Small intestine (tissue), 7 donors: Measurements from ENCODE around the gene CCDC47. TPM values are rescaled to one million over a fixed set of nuclear protein-coding genes. Genes with fewer than 3 reads are reported as not detected.

ENCODE experiments used
- DNase-seq, 2 donors: peaks; one replicate each; pipeline versions ENCODE4 v3.0.0 to v3.0.0-alpha.2; 2013
- FAIRE-seq: peaks from 2 replicates; lab custom pipeline; 2012; peaks lifted over from hg19 to GRCh38; lab: Jason Lieb, UNC
- H3K27ac ChIP-seq, 3 donors: one replicate each; pipeline ENCODE4 v1.5.1; 2013; ENCODE audit warnings: low read length in 2 of 3, mild to moderate bottlenecking in 2 of 3, control low read depth in 1 of 3, inconsistent platforms in 1 of 3, low read depth in 1 of 3, moderate library complexity in 1 of 3
- H3K27me3 ChIP-seq, 3 donors: one replicate each; pipeline ENCODE4 v1.6.1; 2013; ENCODE audit warnings: low read length in 3 of 3, inconsistent platforms in 1 of 3; ENCODE audit not compliant: control insufficient read depth in 3 of 3, insufficient read depth in 3 of 3
- H3K36me3 ChIP-seq, 3 donors: one replicate each; pipeline ENCODE4 v1.6.1; 2013; ENCODE audit warnings: low read length in 3 of 3, inconsistent platforms in 1 of 3, low read depth in 1 of 3, mild to moderate bottlenecking in 1 of 3, moderate library complexity in 1 of 3; ENCODE audit not compliant: control insufficient read depth in 3 of 3, insufficient read depth in 2 of 3
- H3K4me1 ChIP-seq, 3 donors: one replicate each; pipeline ENCODE4 v1.6.1; 2013; ENCODE audit warnings: low read length in 2 of 3, inconsistent platforms in 1 of 3, low read depth in 1 of 3, mild to moderate bottlenecking in 1 of 3, moderate library complexity in 1 of 3; ENCODE audit not compliant: control insufficient read depth in 3 of 3, insufficient read depth in 2 of 3
- H3K4me3 ChIP-seq, 3 donors: one replicate each; pipeline ENCODE4 v1.5.1; 2013; ENCODE audit warnings: low read length in 3 of 3, control low read depth in 1 of 3, inconsistent platforms in 1 of 3, low read depth in 1 of 3, mild to moderate bottlenecking in 1 of 3, moderate library complexity in 1 of 3
- H3K9me3 ChIP-seq, 2 donors: one replicate each; pipeline ENCODE4 v1.6.1; 2013; ENCODE audit warnings: low read depth in 1 of 2, low read length in 1 of 2; ENCODE audit not compliant: control insufficient read depth in 2 of 2, insufficient read depth in 1 of 2
- WGBS, 3 donors: extraction: QIAGEN DNeasy Blood & Tissue Kit; methylation state at CpG; one replicate each; pipeline ENCODE4 v1.1.7; 2013; 5-methylcytosine and 5-hydroxymethylcytosine counted together
- polyA plus RNA-seq, 4 donors: library from polyadenylated mRNA; stranded (reverse) in 3 of 4; unstranded in 1 of 4; fragments of 200-250 nt in 3 of 4; fragments of 120-200 nt in 1 of 4; gene quantifications; one replicate each; pipeline versions ENCODE4 v1.2.1 to v1.2.3, GENCODE V29; 2013
- donor health status: healthy with polysubstance abuse.
- donor health status: control.
- donor health status: control.
- donor health status: Bipolar disorder and iron deficiency.
- donor health status: healthy.

CCDC47 gene
- polyA plus RNA-seq, 4 donors: 19.5 to 113 (median 60.1) TPM

- WGBS, 3 donors: 23 to 35% (median 31%) methylated on average over 22 to 24 of the region's 24 CpGs
- no peak for DNase-seq
These were observed 75.0 kb downstream of the CCDC47 start for GRCh38 chr17:63698381-63698885.

GRCh38 chr17:63697341-63698286 is 75.8 kb downstream of the CCDC47 start:
- WGBS, 3 donors: 40 to 53% (median 49%) methylated on average over 22 of the region's 22 CpGs
- H3K27me3 ChIP-seq: peaks cover 0 to 16% (median 0%) of the 10 kb centered on the region in 3 donors
- peak overlapping the region in 2 of 3 donors; percentile 63 to 81 for H3K27ac ChIP-seq
- peak; percentile 53 to 64 for DNase-seq
- no peaks in the 10 kb centered on the region for H3K9me3 ChIP-seq
- peaks cover 5 to 40% (median 8%) of the 10 kb centered on the region in 3 donors for H3K36me3 ChIP-seq
- FAIRE-seq: no peak
- peaks cover 0 to 8% (median 0%) of the 10 kb centered on the region in 3 donors for H3K4me1 ChIP-seq
- peak overlapping the region in 2 of 3 donors; percentile 38 to 54 for H3K4me3 ChIP-seq

More at GRCh38 chr17:63698381-63698885, 75.0 kb downstream of the CCDC47 start:
- Histone ChIP-seq H3K27me3 (peaks cover 0 to 16% (median 0%) of the 10 kb centered on the region in 3 donors), H3K4me3 (peak overlapping the region in 2 of 3 donors; percentile 38 to 54), H3K27ac (peak overlapping the region in 2 of 3 donors; percentile 67 to 81), H3K36me3 (peaks cover 5 to 44% (median 5%) of the 10 kb centered on the region in 3 donors), H3K4me1 (peaks cover 0 to 8% (median 0%) of the 10 kb centered on the region in 3 donors), H3K9me3 (no peaks in the 10 kb centered on the region)
- no peak for FAIRE-seq

GRCh38 chr17:63696381-63696961 is 76.9 kb downstream of the CCDC47 start:
- peaks cover 5 to 48% (median 12%) of the 10 kb centered on the region in 3 donors for H3K36me3 ChIP-seq
- H3K27me3 ChIP-seq: peaks cover 0 to 16% (median 0%) of the 10 kb centered on the region in 3 donors
- FAIRE-seq (no peak), DNase-seq (no peak)
- H3K27ac ChIP-seq: peak overlapping the region in 2 of 3 donors; percentile 54 to 81
- no peaks in the 10 kb centered on the region for H3K9me3 ChIP-seq
- 57 to 75% (median 68%) methylated on average over 9 of the region's 9 CpGs for WGBS, 3 donors
- H3K4me1 ChIP-seq: peaks cover 0 to 8% (median 0%) of the 10 kb centered on the region in 3 donors
- no peak overlapping the region for H3K4me3 ChIP-seq

GRCh38 chr17:63695889-63696288 is 77.5 kb downstream of the CCDC47 start:
- H3K36me3 ChIP-seq: peaks cover 8 to 52% (median 12%) of the 10 kb centered on the region in 3 donors
- peaks cover 0 to 10% (median 0%) of the 10 kb centered on the region in 3 donors for H3K27me3 ChIP-seq
- H3K9me3 ChIP-seq: no peaks in the 10 kb centered on the region
- 84 to 87% (median 85%) methylated on average over 6 of the region's 6 CpGs for WGBS, 3 donors
- FAIRE-seq: no peak
- no peak overlapping the region for H3K27ac ChIP-seq
- DNase-seq: no peak
- H3K4me3 ChIP-seq: no peak overlapping the region
- H3K4me1 ChIP-seq: peaks cover 0 to 2% (median 0%) of the 10 kb centered on the region in 3 donors

Other genes with a start within 250 kb of the CCDC47 start
- 10 to 100 TPM; 18.4 to 87.6 (median 27.7) TPM for gene DCAF7, start 223.1 kb downstream of the CCDC47 start, polyA plus RNA-seq
- gene TACO1, start 172.7 kb downstream of the CCDC47 start, polyA plus RNA-seq: 10 to 100 TPM; 24.1 to 48.8 (median 32.5) TPM
- 10 to 100 TPM in 3 of 4 donors, 1 to 10 TPM in 1; 8.1 to 17.1 (median 11.1) TPM for gene MAP3K3, start 151.2 kb downstream of the CCDC47 start, polyA plus RNA-seq
- 10 to 100 TPM in 3 of 4 donors, 1 to 10 TPM in 1; 2.0 to 14.7 (median 12.5) TPM for gene LIMD2, start 73.5 kb downstream of the CCDC47 start, polyA plus RNA-seq
- 10 to 100 TPM in 3 of 4 donors, 1 to 10 TPM in 1; 8.1 to 35.2 (median 13.3) TPM for gene STRADA, start 31.8 kb downstream of the CCDC47 start, polyA plus RNA-seq
- gene DDX42, start 573 bp upstream of the CCDC47 start, polyA plus RNA-seq: 100 to 1,000 TPM in 1 of 4 donors, 10 to 100 TPM in 3; 43.5 to 128 (median 51.6) TPM
- 100 to 1,000 TPM; 104 to 180 (median 144) TPM for gene PSMC5, start 53.8 kb upstream of the CCDC47 start, polyA plus RNA-seq
- 10 to 100 TPM; 13.9 to 45.5 (median 19.7) TPM for gene FTSJ3, start 54.1 kb upstream of the CCDC47 start, polyA plus RNA-seq
- 10 to 100 TPM; 44.0 to 95.3 (median 60.8) TPM for gene SMARCD2, start 69.1 kb upstream of the CCDC47 start, polyA plus RNA-seq
- gene CSH2, start 100.1 kb upstream of the CCDC47 start, polyA plus RNA-seq: under 1 TPM in 1 of 4 donors, not detected in 3; 0.32 TPM
- not detected for gene GH2, start 108.3 kb upstream of the CCDC47 start, polyA plus RNA-seq
- gene CSH1, start 123.0 kb upstream of the CCDC47 start, polyA plus RNA-seq: under 1 TPM in 1 of 4 donors, not detected in 3; 0.16 TPM
- gene CSHL1, start 137.7 kb upstream of the CCDC47 start, polyA plus RNA-seq: not detected
- under 1 TPM in 1 of 4 donors, not detected in 3; 0.06 TPM for gene GH1, start 145.2 kb upstream of the CCDC47 start, polyA plus RNA-seq
- 1 to 10 TPM in 3 of 4 donors, under 1 TPM in 1; 0.45 to 8.7 (median 3.1) TPM for gene CD79B, start 158.7 kb upstream of the CCDC47 start, polyA plus RNA-seq
- gene SCN4A, start 199.3 kb upstream of the CCDC47 start, polyA plus RNA-seq: under 1 TPM in 2 of 4 donors, not detected in 2; 0.38 to 0.46 TPM
- 1 to 10 TPM in 1 of 4 donors, under 1 TPM in 1, not detected in 2; 0.16 to 1.1 TPM for gene PRR29, start 224.8 kb upstream of the CCDC47 start, polyA plus RNA-seq
- 10 to 100 TPM in 3 of 4 donors, 1 to 10 TPM in 1; 4.5 to 40.1 (median 12.4) TPM for gene ICAM2, start 247.0 kb upstream of the CCDC47 start, polyA plus RNA-seq